Natural killer cell (primary cell): ENCODE data around the gene PTDSS2. TPM values are rescaled to one million over a fixed set of nuclear protein-coding genes. Genes with fewer than 3 reads are reported as not detected.
"Not testable (repeated sequence)": the region's sequence is repeated elsewhere in the genome, so short reads cannot be mapped to it uniquely, and the experiment has no call there.

ENCODE experiments used
- ATAC-seq, 3 donors: fragments of 150-1000 bp in 2 of 3; fragments of 200-7000 bp in 1 of 3; cut with Tn5 transposase; 1 replicate in 1 of 3; 2 replicates in 2 of 3; pipeline ENCODE4 v1.10.0; 2021; ENCODE audit warnings: mild to moderate bottlenecking in 2 of 3, moderate library complexity in 2 of 3
- DNase-seq, 2 donors: peaks; one replicate each; pipeline versions ENCODE4 v3.0.0 to v3.0.0-alpha.2; 2013 to 2021; ENCODE audit warnings: mixed read lengths in 1 of 2
- H3K27ac ChIP-seq: one replicate; pipeline ENCODE4 v1.5.1; 2013; ENCODE audit warnings: mild to moderate bottlenecking, low read length
- H3K27me3 ChIP-seq: one replicate; pipeline ENCODE4 v1.6.1; 2013; ENCODE audit warnings: low read length; ENCODE audit not compliant: control insufficient read depth, insufficient read depth
- H3K36me3 ChIP-seq: one replicate; pipeline ENCODE4 v1.6.1; 2013; ENCODE audit warnings: low read length; ENCODE audit not compliant: control insufficient read depth, insufficient read depth
- H3K4me1 ChIP-seq: one replicate; pipeline ENCODE4 v1.6.1; 2013; ENCODE audit warnings: low read length; ENCODE audit not compliant: control insufficient read depth, insufficient read depth
- H3K4me3 ChIP-seq: one replicate; pipeline ENCODE4 v1.5.1; 2013; ENCODE audit warnings: low read length
- H3K9me3 ChIP-seq: one replicate; pipeline ENCODE4 v1.6.1; 2013; ENCODE audit warnings: low read length; ENCODE audit not compliant: control insufficient read depth, insufficient read depth
- H3K27ac Mint-ChIP-seq, 2 donors: one replicate each; pipeline ENCODE4 v1.8.0; 2022; ENCODE audit warnings: mild to moderate bottlenecking in 2 of 2, mixed read lengths in 2 of 2, moderate library complexity in 1 of 2
- H3K27me3 Mint-ChIP-seq, 2 donors: one replicate each; pipeline ENCODE4 v1.8.0; 2022; ENCODE audit warnings: low read depth in 2 of 2, mixed read lengths in 2 of 2
- H3K36me3 Mint-ChIP-seq: one replicate; pipeline ENCODE4 v1.8.0; 2022; ENCODE audit warnings: mixed read lengths
- H3K4me1 Mint-ChIP-seq, 2 donors: one replicate each; pipeline ENCODE4 v1.8.0; 2022; ENCODE audit warnings: mixed read lengths in 2 of 2
- H3K4me3 Mint-ChIP-seq: one replicate; pipeline ENCODE4 v1.8.0; 2022; ENCODE audit warnings: mild to moderate bottlenecking, moderate library complexity, mixed read lengths
- H3K9me3 Mint-ChIP-seq, 2 donors: one replicate each; pipeline ENCODE4 v1.8.0; 2022; ENCODE audit warnings: mixed read lengths in 2 of 2
- WGBS: methylation state at CpG from one replicate; pipeline ENCODE4 v1.1.7; 2013; ENCODE audit warnings: missing lambda C conversion rate; ENCODE audit not compliant: insufficient coverage; 5-methylcytosine and 5-hydroxymethylcytosine counted together
- intact Hi-C: fragments of 100-400 bp; cut with micrococcal nuclease; formaldehyde crosslinking; loops from one replicate; pipeline ENCODE4 v1.14.2; 2022
- total RNA-seq, 4 donors: library from RNA; stranded (reverse); fragments of 120-200 nt in 1 of 4; gene quantifications; one replicate each; pipeline versions ENCODE4 v1.2.3 to v1.2.4, GENCODE V29; 2013 to 2022
- TF ChIP-seq, protein P1 (sequence below): fragments of 200-600 bp; IDR thresholded peaks from one replicate; pipeline ENCODE4 v1.8.0; 2022; ENCODE audit warnings: antibody characterized with exemption

Gene PTDSS2
- total RNA-seq, 3 donors from 2014 or later (not counting 1 experiment from before 2014, with no cell fraction given) = 21.5 to 25.1 (median 23.4) TPM

DNA sequence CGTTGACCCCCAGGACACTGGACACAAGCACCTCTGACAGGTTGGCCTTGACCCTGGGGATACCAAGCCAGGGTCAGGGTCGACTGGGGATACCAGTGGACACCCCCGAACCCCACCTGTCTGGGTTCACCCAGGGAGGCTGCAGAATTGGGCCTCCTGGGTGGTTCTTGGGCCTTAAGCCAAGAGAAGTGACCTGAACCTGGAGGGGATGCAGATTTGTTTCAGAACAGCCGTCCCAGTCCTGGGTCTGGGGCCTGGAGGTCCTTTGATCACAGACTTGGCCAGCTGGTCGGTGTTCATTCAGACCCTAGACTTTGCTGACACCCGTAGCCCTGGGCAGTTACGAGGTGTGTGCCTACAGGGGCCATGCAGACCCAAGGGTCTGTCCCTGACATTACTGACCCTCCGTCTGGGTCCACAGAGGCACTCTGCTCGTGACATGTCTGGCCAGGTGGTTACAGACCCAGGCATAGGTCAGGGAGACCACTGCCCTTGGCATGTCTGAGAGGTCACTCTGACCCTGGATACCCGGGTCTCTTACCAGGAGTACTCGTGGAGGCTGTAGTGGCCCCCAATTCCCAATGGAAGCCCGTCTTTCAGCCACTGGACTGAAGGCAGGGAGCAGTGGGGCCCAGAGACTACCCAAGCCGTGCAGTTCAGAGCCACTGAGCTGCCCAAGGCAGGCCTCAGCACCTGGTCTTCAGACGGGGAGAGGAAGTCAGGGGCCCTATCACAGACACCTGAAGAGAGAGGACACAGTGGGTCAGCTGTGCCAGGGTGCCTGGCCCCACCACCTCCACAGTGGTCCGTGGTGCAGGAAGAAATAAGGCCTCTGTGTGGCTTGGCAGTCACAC, 41.7 kb upstream of the PTDSS2 start:
- Histone ChIP-seq H3K9me3 (no peaks in the 10 kb centered on the region), H3K4me3 (no peak overlapping the region), H3K27ac (no peak overlapping the region), H3K27me3 (no peaks in the 10 kb centered on the region), H3K36me3 (peaks cover 29% of the 10 kb centered on the region), H3K4me1 (peaks cover 57% of the 10 kb centered on the region)
- TF ChIP-seq, protein P1, sequence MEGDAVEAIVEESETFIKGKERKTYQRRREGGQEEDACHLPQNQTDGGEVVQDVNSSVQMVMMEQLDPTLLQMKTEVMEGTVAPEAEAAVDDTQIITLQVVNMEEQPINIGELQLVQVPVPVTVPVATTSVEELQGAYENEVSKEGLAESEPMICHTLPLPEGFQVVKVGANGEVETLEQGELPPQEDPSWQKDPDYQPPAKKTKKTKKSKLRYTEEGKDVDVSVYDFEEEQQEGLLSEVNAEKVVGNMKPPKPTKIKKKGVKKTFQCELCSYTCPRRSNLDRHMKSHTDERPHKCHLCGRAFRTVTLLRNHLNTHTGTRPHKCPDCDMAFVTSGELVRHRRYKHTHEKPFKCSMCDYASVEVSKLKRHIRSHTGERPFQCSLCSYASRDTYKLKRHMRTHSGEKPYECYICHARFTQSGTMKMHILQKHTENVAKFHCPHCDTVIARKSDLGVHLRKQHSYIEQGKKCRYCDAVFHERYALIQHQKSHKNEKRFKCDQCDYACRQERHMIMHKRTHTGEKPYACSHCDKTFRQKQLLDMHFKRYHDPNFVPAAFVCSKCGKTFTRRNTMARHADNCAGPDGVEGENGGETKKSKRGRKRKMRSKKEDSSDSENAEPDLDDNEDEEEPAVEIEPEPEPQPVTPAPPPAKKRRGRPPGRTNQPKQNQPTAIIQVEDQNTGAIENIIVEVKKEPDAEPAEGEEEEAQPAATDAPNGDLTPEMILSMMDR = no peak
- Mint-ChIP-seq H3K36me3 (no peaks in the 10 kb centered on the region), H3K9me3 (no peaks in the 10 kb centered on the region), H3K4me1 (peaks cover 4 to 25% of the 10 kb centered on the region in 2 donors), H3K27ac (peak overlapping the region; percentile 73 to 82), H3K4me3 (no peak overlapping the region), H3K27me3 (no peaks in the 10 kb centered on the region)
- intact Hi-C loops = loop anchor here (5.0 kb wide), 1 partner anchor 99 kb away; the partner anchor contains the start of gene RNH1
- ATAC-seq = no peak
- peak; percentile 18 to 34 for DNase-seq
- WGBS = 87% methylated on average over 15 of the region's 15 CpGs

DNA sequence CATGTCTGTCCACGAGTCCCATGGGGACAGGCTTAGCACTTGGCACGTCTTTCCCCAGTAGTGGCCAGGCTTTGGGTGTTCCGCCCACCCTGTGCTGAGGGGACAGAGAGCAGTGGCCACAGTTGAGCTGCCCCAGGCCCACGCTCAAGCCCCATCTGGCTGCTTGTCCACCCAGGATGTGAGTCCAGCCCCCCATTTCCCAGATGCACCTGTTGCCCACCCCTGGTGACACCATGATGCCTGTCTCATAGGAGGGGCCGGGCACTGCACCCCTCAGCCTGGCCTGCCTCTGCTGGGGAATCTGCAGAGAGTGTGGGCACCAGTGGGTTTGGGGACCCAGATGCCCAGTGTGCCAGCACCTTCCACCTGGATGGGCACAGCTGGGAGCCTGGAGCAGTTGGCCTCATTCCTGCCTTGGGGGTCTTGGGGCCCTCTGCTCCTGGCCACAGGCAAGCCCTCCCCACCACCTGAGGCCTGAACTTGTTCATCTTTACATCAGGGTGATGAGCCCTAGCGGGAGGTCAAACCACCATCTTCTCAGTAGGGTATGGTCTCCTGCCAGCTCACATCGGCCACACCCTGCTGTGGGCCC, 41.0 kb upstream of the PTDSS2 start:
- H3K9me3 Mint-ChIP-seq = no peaks in the 10 kb centered on the region
- DNase-seq (peak; percentile 16 to 31), ATAC-seq (no peak)
- no peaks in the 10 kb centered on the region for H3K36me3 Mint-ChIP-seq
- H3K27ac Mint-ChIP-seq = peak overlapping the region; percentile 24 to 73
- intact Hi-C loops = loop anchor here (5.0 kb wide), 1 partner anchor 98 kb away; the partner anchor contains the start of gene RNH1
- Histone ChIP-seq H3K27ac (no peak overlapping the region), H3K27me3 (no peaks in the 10 kb centered on the region), H3K4me3 (no peak overlapping the region), H3K36me3 (peaks cover 29% of the 10 kb centered on the region), H3K9me3 (no peaks in the 10 kb centered on the region), H3K4me1 (peaks cover 64% of the 10 kb centered on the region)
- WGBS = 79% methylated on average over 7 of the region's 7 CpGs
- H3K4me3 Mint-ChIP-seq = no peak overlapping the region
- H3K4me1 Mint-ChIP-seq = peaks cover 6 to 29% of the 10 kb centered on the region in 2 donors
- TF ChIP-seq, protein P1 = no peak
- H3K27me3 Mint-ChIP-seq = no peaks in the 10 kb centered on the region

DNA sequence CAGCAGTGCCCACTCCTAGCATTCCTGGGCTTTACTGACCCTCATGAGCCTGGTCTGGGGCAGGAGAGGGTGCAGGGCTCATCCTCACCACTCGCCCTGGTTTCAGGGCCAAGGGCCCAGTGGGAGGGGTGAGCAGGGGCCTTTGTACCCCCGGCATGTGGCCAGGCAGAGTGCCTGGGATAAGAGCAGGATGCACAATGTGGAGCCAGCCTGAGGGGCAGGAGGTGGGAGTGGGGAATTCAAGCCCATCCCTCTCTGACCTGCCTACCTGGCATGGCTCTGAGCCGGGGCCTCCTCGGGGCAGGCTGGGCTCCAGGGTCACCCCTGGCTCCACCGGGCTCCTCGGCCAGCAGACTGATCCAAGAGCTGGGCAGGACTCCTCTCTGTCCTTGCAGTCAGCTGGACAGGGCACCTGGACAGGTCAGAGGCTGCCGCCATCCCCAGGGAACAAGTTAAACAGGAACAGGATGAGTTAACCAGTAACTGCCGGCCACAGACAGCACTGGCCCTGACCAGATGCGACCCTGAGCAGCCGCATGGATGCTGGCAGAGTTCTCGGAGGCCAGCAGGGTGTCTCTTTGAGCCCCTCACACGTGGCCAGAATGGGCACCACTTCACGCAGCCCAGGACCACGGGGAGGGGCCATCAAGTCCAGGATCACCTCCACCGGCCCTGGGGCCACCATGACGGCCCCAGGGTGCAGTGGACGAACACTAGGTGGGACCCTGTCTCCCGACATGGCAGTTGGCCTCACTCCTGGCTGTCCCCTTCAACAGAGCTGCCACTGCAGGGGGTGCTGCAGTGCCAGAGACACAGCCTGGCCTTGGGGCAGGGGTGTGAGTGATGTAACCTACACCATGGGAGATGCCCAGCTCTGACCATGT, 40.2 kb upstream of the PTDSS2 start:
- peaks cover 12 to 36% of the 10 kb centered on the region in 2 donors for H3K4me1 Mint-ChIP-seq
- Histone ChIP-seq H3K4me1 (peaks cover 67% of the 10 kb centered on the region), H3K27me3 (no peaks in the 10 kb centered on the region), H3K27ac (peak overlapping the region; percentile 21), H3K4me3 (no peak overlapping the region), H3K36me3 (peaks cover 29% of the 10 kb centered on the region), H3K9me3 (no peaks in the 10 kb centered on the region)
- intact Hi-C loops = loop anchor here (5.0 kb wide), 1 partner anchor 97 kb away; the partner anchor contains the start of gene RNH1
- no peak for ATAC-seq
- DNase-seq = peak; percentile 18 to 28
- H3K9me3 Mint-ChIP-seq = no peaks in the 10 kb centered on the region
- 74% methylated on average over 18 of the region's 18 CpGs for WGBS
- H3K27ac Mint-ChIP-seq = peak overlapping the region; percentile 24 to 50
- no peaks in the 10 kb centered on the region for H3K27me3 Mint-ChIP-seq
- H3K4me3 Mint-ChIP-seq = no peak overlapping the region
- TF ChIP-seq, protein P1 = no peak
- no peaks in the 10 kb centered on the region for H3K36me3 Mint-ChIP-seq

DNA sequence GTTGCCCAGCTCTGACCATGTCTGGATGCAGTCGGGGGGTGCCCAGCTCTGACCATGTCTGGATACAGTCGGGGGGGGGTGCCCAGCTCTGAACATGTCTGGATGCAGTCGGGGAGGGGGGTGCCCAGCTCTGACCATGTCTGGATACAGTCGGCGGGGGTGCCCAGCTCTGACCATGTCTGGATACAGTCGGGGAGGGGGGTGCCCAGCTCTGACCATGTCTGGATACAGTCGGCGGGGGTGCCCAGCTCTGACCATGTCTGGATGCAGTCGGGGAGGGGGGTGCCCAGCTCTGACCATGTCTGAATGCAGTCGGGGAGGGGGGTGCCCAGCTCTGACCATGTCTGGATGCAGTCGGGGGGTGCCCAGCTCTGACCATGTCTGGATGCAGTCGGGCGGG, 39.4 kb upstream of the PTDSS2 start:
- intact Hi-C loops, H3K4me3 Mint-ChIP-seq, H3K27ac Mint-ChIP-seq, DNase-seq, H3K27ac ChIP-seq, ATAC-seq, H3K9me3 ChIP-seq, H3K4me3 ChIP-seq, H3K27me3 ChIP-seq, H3K27me3 Mint-ChIP-seq, H3K9me3 Mint-ChIP-seq, H3K36me3 Mint-ChIP-seq: not testable (repeated sequence)
- H3K4me1 ChIP-seq = peaks cover 72% of the 10 kb centered on the region
- H3K36me3 ChIP-seq = peaks cover 23% of the 10 kb centered on the region
- WGBS = 90% methylated on average over 12 of the region's 13 CpGs
- peaks cover 12 to 37% of the 10 kb centered on the region in 2 donors for H3K4me1 Mint-ChIP-seq

DNA sequence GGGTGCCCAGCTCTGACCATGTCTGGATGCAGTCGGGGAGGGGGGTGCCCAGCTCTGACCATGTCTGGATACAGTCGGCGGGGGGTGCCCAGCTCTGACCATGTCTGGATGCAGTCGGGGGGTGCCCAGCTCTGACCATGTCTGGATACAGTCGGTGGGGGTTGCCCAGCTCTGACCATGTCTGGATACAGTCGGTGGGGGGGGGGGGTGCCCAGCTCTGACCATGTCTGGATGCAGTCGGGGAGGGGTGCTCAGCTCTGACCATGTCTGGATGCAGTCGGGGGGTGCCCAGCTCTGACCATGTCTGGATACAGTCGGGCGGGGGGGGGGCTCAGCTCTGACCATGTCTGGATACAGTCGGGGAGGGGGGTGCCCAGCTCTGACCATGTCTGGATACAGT, 38.6 kb upstream of the PTDSS2 start:
- WGBS = 95% methylated on average over 5 of the region's 11 CpGs
- H3K27ac ChIP-seq, H3K4me3 ChIP-seq, H3K4me3 Mint-ChIP-seq, H3K9me3 Mint-ChIP-seq, intact Hi-C loops, DNase-seq, H3K36me3 Mint-ChIP-seq, ATAC-seq, H3K27me3 Mint-ChIP-seq, H3K27ac Mint-ChIP-seq, H3K27me3 ChIP-seq, H3K9me3 ChIP-seq: not testable (repeated sequence)
- H3K36me3 ChIP-seq = peaks cover 19% of the 10 kb centered on the region
- peaks cover 72% of the 10 kb centered on the region for H3K4me1 ChIP-seq
- H3K4me1 Mint-ChIP-seq = peaks cover 17 to 45% of the 10 kb centered on the region in 2 donors
